GM19025 (cell line): Measurements from ENCODE around the gene FKBP6.
"Not testable (repeated sequence)": the region's sequence is repeated elsewhere in the genome, so short reads cannot be mapped to it uniquely, and the experiment has no call there.

Experiments
- ATAC-seq: cut with Tn5 transposase; IDR thresholded peaks from one replicate; pipeline ENCODE4 v1.9.1; 2021; ENCODE audit warnings: mild to moderate bottlenecking, low read depth, moderate library complexity; ENCODE audit not compliant: unreplicated experiment

The FKBP6 gene

GRCh38 chr7:73323434-73324080 lies 4.4 kb upstream of the FKBP6 start:
- ATAC-seq, result not testable (repeated sequence)

DNA sequence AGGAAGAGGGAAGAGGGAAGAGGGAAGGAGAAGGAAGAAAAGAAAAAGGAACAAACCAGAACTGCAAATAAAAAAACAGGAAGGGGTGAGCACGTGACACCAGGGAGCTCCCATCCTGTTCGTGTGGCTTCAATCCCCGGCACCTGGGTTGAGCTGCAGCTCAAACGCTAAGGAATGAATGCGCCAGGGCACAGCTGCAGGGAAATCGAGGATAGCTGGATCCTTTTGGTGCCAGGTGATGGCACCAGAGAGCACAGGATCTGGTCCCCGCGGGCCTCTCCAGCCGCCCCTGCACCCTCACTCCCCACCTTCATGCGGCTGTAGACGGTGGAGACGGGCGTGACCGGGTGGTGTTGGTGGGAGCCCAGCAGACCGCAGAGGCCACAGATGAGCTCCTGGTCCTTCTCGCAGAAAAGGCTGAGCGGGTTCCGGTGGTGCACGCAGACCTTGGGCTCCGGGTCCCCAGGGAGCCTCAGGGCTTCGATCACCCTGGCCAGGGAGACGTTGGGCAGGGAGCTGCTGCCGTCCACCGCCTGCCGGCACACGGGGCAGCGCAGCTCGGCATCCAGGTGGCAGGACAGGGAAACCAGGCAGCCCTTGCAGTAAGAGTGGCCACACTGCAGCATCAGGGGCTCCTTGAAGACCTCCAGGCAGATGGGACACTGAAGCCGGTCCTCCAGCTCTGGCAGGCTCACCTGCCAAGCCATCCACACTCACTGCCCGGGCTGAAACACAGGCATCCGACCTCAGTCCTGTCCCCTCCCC lies 3.7 kb upstream of the FKBP6 start:
- ATAC-seq, result not testable (repeated sequence)

DNA sequence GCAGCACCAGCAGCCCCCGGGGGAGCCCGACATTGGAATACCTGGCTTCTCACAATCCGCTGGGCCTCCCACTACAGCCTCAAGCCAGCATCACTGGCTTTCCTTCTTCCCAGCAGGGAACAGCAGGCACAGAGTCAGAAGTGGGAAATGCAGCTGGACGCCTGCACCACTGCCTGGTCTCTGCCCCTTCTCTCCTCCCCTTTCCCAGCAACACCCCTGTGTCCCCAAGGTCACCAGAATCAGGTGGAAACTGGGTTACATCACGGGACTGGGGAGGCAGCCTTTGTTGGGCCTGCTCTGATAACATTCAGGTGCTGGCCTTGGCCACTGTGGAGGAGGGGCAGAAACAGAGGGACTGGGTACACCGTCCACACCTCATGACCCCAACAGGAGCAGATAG lies 2.5 kb upstream of the FKBP6 start:
- ATAC-seq, result not testable (repeated sequence)

DNA sequence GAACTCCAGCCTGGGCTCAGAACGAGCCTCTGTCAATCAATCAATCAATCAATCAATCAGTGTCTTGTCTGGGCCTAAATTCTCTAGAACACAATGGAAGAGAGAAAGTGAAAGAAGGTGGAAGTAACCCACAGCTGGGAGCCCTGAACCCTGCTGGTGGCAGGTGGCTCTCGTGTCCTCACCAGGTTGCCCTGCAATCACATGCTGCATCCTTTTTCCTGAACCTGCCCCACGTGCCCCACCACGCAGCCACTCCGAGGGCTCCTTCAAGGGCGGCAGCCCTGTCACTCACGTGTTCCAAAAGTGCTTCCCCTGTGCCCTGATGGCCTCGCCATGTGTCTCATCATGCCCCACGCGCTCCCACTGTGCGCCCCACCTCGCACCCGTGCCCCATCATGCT lies 512 bp upstream of the FKBP6 start:
- not testable (repeated sequence) for ATAC-seq

GRCh38 chr7:73328696-73329095 lies 735 bp downstream of the FKBP6 start:
- no peak for ATAC-seq

DNA sequence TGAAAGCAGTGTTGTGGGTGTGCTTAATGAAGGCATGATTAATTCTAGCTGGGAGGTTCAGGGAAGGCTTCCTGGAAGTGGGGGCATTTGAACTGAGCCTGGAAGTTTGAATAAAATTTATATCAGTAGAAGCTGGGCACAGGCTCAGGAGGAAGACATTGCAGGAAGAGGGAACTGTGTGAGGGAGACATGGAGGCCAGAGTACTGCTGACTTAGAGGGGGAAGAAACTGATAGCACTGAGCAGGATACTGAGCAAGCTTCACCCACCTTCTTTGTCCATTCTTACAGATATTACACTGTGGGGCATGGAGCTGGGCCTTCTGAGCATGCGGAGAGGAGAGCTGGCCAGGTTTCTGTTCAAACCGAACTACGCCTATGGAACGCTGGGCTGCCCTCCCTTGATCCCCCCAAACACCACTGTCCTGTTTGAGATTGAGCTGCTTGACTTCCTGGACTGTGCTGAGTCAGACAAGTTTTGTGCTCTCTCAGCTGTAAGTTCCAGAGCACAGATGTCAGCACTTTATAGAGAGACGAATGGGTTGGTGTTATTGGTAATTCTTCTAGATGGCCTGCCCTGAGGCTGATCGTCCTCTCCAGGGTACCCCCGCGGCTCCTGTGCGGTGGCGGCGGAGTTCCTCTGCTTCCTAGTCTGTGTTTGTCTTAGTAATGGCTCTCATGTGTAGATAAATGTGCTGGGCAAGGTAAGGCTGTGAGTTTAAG lies 2.1 kb downstream of the FKBP6 start:
- no peak for ATAC-seq

DNA sequence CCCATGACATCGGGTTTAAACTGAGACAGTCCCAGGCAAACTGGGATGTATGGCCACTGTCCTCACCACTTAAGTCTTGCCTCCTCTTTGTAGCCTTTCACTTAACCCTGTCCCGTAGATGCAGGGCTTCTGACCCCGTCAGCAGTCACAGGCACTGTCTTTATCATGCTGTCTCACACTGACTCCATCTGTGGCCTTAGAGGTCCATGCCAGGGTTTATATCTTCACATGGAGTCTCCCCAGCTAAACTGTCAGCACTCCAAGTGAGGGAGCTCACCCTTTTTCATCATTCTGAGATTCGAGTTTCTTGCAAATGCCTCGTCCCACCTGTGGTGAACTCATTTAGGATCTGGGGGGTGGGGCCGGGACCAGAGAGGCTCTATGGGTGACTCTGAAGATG lies 2.8 kb downstream of the FKBP6 start:
- no peak for ATAC-seq

- ATAC-seq, result no peak
Observed at GRCh38 chr7:73332447-73332846, 4.5 kb downstream of the FKBP6 start.

- no peak for ATAC-seq
Observed at GRCh38 chr7:73338321-73338720, 10.4 kb downstream of the FKBP6 start.

DNA sequence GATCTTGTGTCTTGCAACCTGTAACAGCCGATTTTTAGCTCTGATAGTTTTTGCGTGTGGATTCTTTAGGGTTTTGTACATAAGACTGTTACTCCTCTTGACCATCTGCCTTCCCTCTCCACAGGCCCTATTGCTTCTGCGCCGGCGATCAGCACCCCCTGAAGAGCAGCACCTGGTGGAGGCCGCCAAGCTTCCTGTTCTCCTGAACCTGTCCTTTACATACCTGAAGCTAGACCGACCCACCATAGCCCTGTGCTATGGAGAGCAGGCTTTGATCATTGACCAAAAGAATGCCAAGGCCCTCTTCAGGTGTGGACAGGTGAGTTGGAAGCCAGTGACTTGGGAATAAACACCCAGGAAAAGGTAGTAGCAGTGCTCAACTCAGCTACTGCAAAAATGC lies 12.6 kb downstream of the FKBP6 start:
- ATAC-seq, result no peak

- ATAC-seq, result no peak
Observed at GRCh38 chr7:73341877-73342276, 13.9 kb downstream of the FKBP6 start.

DNA sequence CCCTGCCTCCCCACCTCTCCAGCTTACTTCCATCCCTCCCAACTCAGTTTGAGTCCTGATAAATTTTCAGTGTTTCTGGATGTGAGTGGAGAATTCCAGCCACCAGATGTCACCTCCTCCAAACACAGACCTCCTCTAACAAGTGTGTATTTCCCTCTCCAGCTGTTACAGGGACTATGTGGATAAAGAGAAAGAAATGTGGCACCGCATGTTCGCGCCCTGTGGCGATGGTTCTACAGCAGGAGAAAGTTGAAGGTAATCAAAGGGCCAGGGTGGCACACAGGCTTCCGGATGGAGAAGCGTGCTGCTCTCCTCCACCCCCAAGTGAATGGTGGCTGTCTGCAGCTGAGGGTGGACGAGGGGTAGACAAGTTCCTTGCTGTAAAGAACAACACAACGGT lies 14.7 kb downstream of the FKBP6 start:
- ATAC-seq, result no peak

DNA sequence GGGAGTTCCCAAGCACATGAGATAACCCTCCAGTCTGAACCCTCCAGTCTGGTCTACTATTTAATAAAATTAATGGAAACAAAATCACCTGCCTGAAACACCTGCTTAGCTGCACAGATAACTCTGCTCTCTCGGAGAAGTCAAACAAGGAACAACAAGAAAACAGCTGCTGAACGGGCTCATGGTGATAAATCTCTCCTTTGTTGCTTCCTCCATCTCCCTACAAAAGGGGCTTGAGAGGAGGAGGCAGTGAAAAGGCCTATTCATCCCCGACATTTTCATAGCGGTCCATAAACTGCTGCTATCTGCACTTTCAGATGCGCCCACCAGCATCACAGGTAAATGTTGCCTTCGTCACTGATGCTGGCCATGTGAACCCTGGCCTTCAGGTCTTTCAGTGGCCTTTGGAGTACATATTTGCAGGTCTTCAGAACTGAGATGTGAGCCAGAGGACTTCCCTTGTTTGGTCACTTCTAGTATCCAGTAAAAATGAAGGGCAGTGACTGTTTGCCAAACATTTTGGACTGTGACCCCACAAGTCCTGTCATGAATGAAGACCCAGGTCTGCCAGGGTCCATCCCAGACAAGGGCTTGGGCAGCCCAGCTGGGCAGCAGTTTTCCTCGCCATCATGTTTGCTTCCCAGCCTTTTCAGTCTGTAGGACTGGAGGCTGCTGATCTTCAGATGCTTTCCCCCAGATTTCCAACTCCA lies 15.9 kb downstream of the FKBP6 start:
- no peak for ATAC-seq

- no peak for ATAC-seq
Observed at GRCh38 chr7:73345538-73345937, 17.6 kb downstream of the FKBP6 start.

DNA sequence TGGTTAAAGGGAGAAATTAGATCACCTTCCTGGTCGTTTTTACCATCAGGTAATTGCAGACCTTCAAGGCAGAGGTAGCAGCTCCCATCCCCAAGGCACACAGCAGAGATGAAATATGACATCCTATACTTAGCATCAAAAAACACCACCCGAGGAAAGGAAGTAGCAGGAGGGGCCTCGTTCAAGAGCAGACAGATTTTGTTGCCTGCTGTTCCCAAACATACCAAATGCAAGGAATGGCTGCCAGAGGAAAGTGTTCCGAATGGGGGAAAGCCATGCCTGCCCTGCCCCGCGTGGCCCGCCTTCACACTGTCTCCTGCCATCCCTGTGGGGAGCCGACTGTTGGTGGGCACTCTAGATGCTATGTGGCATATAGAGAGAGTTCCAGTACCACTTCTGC lies 18.0 kb downstream of the FKBP6 start:
- ATAC-seq, result no peak

- ATAC-seq, result no peak
Observed at GRCh38 chr7:73349763-73350162, 21.8 kb downstream of the FKBP6 start.

GRCh38 chr7:73350306-73351068 lies 22.5 kb downstream of the FKBP6 start:
- no peak for ATAC-seq

DNA sequence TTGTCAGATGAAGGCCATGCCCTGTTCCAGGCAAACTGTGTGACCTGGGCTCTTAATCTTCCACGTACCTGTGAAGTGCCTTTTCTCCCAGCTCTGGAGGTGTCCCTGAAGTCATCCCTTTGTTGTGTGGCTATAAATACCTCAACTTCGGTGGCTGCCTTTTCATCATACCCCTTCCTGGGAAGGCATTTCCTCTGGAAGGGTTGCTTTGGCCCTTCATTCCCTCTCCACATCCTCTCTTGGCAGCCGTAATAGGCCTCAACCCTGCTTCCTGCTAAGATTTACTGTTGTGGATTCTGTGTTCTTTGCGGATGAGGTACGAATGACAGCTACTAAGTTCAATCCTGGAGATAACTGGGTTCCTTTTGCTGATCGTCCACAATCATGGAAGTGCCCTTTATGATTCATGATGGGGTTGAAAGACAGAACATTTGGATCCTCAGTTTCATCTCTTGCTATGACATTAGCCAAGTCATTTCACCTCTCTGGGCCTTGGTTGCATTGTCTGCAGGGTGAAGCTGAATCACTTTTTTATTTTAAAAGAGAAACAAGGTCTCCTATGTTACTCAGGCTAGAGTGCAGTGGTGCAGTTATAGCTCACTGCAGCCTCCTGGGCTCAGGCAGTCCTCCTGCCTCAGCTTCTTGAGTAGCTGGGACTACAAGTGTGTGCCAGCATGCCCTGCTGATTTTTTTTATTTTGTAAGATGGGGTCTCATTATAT lies 23.6 kb downstream of the FKBP6 start:
- no peak for ATAC-seq

GRCh38 chr7:73352784-73353183 lies 24.8 kb downstream of the FKBP6 start:
- ATAC-seq, result no peak

DNA sequence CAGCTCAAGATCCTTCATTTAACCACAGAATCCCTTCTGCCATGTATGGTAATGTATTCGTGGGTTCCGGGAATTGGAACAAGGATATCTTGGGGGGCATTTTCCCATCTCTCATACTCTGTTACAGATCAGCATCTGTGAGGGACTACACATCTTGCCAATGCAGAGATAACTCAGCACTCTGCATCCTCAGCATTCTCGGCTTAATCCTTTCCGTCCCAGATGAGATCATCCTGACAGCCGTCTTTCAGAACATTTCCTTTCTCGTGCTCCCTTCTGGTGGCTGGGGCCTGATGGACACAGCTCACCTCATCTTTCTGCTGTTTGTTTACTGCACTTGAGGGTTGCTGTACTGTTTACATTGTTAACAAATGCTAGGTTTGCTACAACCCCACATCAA lies 25.3 kb downstream of the FKBP6 start:
- no peak for ATAC-seq
